HG03575 (cell line): ENCODE data around the gene CDC123.
"Not testable (repeated sequence)": the region's sequence is repeated elsewhere in the genome, so short reads cannot be mapped to it uniquely, and the experiment has no call there.

Experiments
- ATAC-seq: cut with Tn5 transposase; IDR thresholded peaks from one replicate; pipeline ENCODE4 v1.9.1; 2021; ENCODE audit not compliant: unreplicated experiment, insufficient number of reproducible peaks, low FRiP score; ENCODE audit errors: extremely low read depth

CDC123 gene

DNA sequence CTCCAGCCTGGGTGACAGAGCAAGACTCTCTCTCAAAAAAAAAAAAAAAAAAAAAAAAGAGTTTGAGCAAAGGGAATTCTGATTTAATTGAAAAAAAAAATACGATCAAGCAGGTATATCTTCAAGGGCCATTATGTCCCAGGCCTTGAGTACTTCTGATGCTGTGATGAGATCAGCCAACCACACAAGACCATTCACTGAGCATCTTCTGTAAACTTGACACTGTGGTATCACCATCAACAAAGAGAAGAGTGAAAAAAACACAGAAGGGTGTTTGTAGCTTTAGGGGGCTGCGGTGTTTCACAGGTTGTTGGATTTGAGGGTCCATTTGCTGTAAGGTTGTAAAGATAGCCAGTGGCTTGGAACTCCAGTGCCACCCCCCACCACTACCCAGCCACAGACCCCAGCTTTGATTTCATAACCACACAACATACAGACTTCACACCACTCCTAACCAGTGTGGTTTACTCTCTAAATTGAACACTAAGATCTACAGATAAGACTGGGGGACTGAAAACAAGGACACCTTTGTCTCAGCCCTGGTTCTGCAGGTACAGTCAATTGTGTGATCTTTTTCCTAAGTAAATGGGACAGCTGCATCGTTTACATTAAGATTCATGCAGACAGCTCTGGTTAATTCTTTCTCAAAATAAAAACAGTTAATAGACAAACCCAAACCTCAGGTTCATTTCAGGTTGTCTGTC lies 66.4 kb downstream of the CDC123 start:
- ATAC-seq, result no peak

GRCh38 chr10:12264204-12264940 lies 68.4 kb downstream of the CDC123 start:
- peak; percentile 79 for ATAC-seq

DNA sequence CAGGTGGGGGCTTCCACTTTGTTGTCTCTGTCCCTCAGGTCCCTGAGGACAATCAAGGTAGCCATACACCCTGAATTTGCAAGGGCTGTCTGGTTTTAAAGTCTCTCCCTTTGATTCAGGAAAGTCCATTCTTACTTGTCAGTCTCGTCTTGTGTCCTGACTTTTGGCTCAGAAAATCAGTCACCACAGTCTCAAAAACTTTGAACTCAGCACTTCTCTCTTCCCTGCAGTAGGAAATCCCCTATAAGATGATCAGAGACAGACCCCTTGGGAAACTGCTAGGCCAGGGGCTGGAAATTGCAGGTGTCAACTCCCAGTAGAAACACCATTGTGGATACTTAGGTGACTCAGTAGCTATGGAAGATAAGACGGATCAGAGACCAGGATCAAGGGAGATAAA lies 73.1 kb downstream of the CDC123 start:
- ATAC-seq, result no peak

DNA sequence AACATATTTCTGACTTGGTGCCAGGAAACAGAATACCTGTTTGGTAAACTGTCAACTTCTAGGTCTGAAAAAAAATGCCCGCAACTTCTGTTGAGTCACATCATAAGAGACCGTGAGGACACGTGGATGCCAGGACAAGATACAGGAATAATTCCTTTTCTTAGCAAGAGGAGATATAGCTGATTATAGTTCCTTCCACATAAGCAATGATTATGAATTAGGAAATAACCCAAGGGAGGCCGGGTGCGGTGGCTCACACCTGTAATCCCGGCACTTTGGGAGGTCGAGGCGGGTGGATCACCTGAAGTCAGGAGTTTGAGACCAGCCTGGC lies 75.2 kb downstream of the CDC123 start:
- ATAC-seq, result no peak

DNA sequence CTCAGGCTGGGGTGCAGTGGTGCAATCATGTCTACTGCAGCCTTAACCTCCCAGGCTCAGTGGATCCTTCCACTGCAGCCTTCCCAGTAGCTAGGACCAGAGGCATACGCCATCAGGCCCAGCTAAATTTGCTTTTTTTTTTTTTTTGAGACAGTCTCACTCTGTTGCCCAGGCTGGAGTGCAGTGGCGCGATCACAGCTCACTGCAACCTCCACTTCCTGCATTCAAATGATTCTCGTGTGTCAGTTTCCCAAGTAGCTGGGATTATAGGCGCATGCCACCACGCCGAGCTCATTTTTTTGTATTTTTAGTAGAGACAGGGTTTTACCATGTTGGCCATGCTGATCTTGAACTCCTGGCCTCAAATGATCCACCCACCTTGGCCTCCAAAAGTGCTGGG lies 81.9 kb downstream of the CDC123 start:
- not testable (repeated sequence) for ATAC-seq

DNA sequence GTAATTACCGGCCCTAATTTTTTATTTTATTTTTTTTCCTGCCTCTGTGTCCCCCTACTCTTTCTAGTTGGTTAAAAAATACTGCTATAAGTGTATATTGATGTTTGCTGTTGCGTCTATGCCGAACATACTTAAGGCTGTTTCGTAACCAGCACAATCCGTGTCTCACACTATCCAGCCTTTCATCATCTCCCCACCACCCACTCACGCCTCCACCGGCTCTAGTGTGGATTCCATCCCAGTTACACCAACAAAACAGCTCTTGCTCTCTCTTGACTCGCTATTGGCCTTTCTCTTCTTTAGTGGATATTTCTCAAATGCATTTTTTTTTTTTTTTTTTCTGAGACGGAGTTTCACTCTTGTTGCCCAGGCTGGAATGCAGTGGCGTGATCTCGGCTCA lies 83.3 kb downstream of the CDC123 start:
- no peak for ATAC-seq

DNA sequence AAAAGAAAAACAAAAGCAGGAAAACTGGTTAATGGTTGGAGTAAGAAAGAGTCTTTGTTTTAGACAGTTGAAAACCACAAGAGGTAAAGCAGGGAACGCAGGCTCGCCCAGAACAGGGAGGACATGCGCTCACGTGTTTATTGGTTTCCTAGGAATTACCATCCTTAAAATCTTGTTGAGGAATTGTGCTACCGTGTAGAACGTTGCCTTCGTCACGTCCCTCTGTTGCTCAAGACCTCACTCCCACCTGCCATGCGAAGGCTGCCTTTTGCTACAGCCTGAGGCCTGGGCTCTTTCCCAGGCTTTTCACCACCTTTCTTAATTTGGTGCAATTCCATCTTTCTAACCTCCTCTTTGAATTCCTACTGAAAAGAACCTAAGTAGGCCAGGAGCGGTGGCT lies 91.8 kb downstream of the CDC123 start:
- ATAC-seq, result no peak

DNA sequence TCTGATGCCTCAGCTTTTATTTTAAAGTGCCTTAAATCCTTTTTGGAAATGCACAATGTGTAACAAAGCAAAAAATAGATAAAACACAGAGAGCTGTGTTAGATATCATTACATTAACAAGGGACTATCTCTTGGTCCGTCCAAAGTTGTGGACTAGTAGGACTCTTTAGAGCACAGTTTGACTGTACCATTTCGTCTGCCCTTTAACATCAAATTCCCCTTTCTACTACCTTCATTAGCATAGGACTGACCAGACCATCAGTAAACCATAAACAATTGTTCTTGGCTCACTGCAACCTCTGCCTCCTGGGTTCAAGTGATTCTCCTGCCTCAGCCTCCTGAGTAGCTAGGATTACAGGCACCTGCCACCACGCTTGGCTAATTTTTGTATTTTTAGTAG lies 101.8 kb downstream of the CDC123 start:
- not testable (repeated sequence) for ATAC-seq

DNA sequence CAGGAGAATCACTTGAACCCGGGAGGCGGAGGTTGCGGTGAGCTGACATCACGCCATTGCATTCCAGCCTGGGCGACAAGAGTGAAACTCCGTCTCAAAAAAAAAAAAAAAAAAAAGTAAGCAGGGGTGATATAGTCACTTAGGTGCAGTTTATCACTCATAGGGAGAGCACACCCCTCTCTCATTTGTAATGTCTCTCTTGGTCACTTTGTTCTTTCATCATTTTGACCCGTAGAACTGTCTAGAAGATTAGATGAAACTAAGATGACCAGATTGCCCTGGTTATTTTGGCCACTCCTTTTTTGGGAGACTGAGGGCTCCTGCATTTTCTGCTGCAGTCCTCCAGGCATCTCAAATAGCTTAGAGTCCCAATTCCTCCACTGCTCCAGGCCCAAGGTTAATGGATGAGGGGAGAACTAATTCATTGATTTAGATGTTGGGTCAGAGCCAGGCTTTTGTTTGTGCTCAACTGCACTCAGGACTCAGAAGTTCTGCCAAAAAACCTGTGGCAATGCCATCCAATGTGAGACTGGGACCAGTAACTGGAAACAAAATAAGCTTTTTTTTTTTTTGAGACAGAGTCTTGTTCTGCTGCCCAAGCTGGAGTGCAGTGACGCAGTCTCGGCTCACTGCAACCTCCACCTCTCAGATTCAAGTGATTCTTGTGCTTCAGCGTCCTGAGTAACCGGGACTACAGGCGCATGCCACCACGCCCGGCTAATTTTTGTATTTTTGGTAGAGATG lies 103.4 kb downstream of the CDC123 start:
- ATAC-seq, result no peak
